H4 (cell line): Measurements from ENCODE around the gene PUDP. TPM values are rescaled to one million over a fixed set of nuclear protein-coding genes. Genes with fewer than 3 reads are reported as not detected.
A peak's percentile ranks its signal among the peaks of the same experiment; 100 is the strongest.

Experiments used
- DNase-seq: peaks from one replicate; pipeline ENCODE4 v3.0.0-alpha.2; 2015; ENCODE audit warnings: low spot score
- total RNA-seq: library from RNA; depleted of rRNA; stranded (reverse); fragments of >200 nt; shearing (Covaris generic); gene quantifications from 2 replicates; pipeline ENCODE4 v1.2.3, GENCODE V29; 2014

Gene PUDP
- total RNA-seq, 1 experiment from 2014 or later, result 17.0 TPM

GRCh38 chrX:7146703-7147412, 1.1 kb downstream of the PUDP start:
- no peak for DNase-seq

- DNase-seq, result no peak
Observed at GRCh38 chrX:7146020-7146702, 1.8 kb downstream of the PUDP start.

DNA sequence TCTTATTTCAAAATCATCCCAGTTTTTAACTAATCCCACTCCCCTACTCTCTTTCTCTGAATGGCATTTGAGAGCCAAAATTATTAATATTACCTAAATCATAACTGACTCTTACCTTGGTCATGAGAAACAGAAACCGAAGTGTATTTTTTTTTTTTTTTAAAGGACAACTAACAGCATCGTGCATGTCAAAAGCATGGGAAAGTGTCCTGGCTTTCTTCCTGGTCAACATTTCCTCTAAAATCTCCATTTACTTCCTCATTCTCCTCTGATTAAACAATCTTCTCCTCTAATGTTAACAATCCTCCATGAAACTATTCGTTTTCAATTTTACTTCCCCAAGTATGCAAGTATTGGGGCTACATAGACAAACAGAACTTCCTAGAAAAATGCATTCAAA, 2.5 kb downstream of the PUDP start:
- no peak for DNase-seq

GRCh38 chrX:7143941-7144525, 3.9 kb downstream of the PUDP start:
- DNase-seq, result no peak

GRCh38 chrX:7143076-7143475, 4.9 kb downstream of the PUDP start:
- no peak for DNase-seq

- no peak for DNase-seq
Observed at GRCh38 chrX:7139202-7140081, 8.5 kb downstream of the PUDP start.

DNA sequence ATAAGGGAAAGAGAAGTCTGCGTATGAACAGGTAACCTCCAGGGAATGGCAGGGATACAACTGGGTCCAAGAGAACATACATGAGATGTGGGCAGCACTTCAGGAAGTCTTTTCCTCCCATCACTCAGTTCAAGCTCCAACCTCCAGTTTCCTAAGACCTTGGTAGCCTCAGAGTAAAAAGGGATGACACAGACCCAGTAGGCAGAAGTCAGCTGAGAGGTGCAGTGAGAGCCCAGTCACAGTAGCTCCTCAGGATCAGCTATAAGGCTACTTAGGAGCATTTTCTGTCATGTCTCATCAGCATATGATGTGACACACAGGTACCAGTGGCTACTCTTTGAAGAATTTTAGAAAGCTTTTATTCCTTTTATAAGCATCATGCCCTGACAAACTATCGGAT, 13.0 kb downstream of the PUDP start:
- DNase-seq, result no peak

- peak; percentile 8 for DNase-seq
Observed at GRCh38 chrX:7133050-7133440, 14.9 kb downstream of the PUDP start.

GRCh38 chrX:7132335-7133049, 15.5 kb downstream of the PUDP start:
- peak; percentile 72 for DNase-seq

GRCh38 chrX:7131621-7132020, 16.3 kb downstream of the PUDP start:
- no peak for DNase-seq

- no peak for DNase-seq
Observed at GRCh38 chrX:7127056-7127455, 20.9 kb downstream of the PUDP start.

DNA sequence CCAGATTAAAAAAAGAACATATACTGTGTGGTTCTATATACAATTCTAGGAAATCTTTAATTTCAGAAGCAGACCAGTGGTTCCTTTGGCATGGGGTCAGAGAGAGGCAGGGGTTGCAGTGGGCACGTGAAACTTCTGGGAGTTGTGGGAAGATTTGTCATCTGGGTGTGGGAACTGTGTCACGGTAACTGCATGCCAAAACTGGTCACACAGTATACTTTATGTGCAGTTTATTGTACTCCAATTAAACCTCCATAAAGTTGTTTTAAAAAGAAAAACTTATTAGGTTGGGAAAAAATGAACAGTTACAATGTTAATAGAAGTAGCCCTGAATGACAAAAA, 27.1 kb downstream of the PUDP start:
- DNase-seq, result peak; percentile 7

DNA sequence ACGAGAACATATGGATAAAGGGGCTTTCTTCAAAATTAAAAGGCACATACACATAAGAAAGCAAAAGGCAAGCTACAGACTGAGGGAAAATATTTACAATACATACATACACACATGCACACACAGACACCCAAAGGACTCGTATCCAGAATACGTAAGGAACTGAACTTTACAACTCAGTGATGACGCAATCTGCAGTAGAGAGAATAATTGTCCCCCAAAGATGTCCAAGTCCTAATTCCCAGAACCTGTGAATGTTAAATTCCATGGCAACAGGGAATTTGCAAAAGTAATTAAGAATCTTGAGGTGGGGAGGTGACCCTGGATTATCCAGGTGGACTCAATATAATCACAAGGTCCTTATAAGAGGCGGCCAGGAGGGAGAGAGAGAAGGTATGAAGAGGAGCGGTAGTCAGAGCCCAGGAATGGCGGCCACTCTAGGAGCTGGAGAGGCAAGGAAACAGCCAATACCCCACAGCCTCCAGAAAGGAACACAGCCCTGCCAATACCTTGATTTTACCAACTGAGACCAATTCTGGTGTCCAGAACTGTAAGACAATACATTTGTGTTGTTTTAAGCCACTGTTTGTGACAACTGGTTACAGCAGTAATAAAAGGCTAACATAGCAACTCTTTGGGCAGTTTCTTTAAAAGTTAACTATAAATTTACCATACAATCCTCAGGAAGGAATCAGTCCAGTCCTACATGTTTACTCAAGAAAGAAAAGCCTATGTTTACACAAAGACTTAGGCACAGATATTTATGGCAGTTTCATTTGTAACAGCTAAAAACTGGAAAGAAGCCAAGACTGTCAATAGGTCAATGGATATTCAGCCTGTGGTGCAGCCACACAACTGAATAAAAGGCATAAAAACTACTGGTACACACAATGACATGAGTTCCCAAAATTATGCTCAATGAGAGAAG, 27.7 kb downstream of the PUDP start:
- peak; percentile 42 for DNase-seq

GRCh38 chrX:7117587-7117986, 30.4 kb downstream of the PUDP start:
- DNase-seq, result no peak

GRCh38 chrX:7116081-7116480, 31.9 kb downstream of the PUDP start:
- no peak for DNase-seq

GRCh38 chrX:7115557-7115956, 32.4 kb downstream of the PUDP start:
- no peak for DNase-seq

DNA sequence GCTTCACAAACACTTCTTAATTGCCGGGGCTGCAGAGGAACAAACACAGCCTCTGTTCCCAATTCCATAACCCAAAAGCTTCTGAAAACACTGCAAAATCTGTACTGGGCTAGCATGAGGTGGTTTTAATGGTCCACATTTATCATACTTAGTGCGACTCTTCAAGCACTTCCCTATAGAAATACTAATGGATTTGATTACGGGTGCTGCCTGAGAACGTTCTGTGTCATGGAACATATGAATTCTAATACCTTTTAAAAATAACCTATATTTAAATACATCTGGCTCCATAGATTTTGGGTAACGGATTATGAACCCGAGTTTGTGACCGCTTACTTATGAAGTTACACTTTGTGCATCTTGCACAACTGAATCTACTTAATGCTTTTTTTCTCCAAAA, 35.9 kb downstream of the PUDP start:
- DNase-seq, result no peak

DNA sequence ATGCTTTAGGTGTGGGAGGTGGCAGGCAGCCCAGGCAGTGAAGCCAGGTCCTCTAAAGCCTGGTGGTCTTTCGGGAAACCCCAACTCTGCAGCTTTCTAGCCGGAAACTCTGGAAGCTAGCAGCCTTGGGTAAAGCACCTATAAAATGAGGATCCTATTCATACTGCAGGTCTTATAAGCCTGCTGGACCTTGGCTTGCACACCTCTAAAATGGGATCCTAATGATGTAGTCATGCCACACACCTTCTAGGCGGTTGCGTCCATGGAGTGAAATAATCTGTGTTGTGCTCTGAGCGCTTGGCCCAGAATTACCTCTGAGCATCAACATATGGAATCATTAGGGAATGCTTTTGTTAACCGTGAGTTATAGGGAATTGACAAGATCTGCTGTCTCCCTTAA, 36.4 kb downstream of the PUDP start:
- DNase-seq, result no peak

GRCh38 chrX:7110821-7111276, 37.1 kb downstream of the PUDP start:
- peak; percentile 16 for DNase-seq
